Loucy (cell line): ENCODE results near the gene ARHGAP26.

Experiments
- H2AFZ ChIP-seq: fragments of 200-600 bp; sonication (generic); 2 replicates; pipeline ENCODE4 v1.6.0; 2016; ENCODE audit warnings: antibody characterized with exemption, mild to moderate bottlenecking, low read length, moderate library complexity
- H3F3A ChIP-seq: fragments of 200-600 bp; 2 replicates; pipeline ENCODE4 v1.6.0; 2016; ENCODE audit warnings: antibody characterized with exemption, low read depth, mild to moderate bottlenecking
- H3K27me3 ChIP-seq: fragments of 200-600 bp; sonication (generic); 2 replicates; pipeline ENCODE4 v1.6.1; 2014; ENCODE audit warnings: low read length, mild to moderate bottlenecking; ENCODE audit not compliant: insufficient read depth, poor library complexity, severe bottlenecking
- H3K36me3 ChIP-seq: fragments of 200-600 bp; sonication (generic); 2 replicates; pipeline ENCODE4 v1.6.1; 2016; ENCODE audit warnings: low read length; ENCODE audit not compliant: insufficient read depth
- H3K4me1 ChIP-seq: fragments of 200-600 bp; sonication (generic); 2 replicates; pipeline ENCODE4 v1.5.1; 2014; ENCODE audit warnings: low read length, mild to moderate bottlenecking; ENCODE audit not compliant: insufficient read depth, poor library complexity, severe bottlenecking
- H3K4me2 ChIP-seq: fragments of 200-600 bp; sonication (generic); 2 replicates; pipeline ENCODE4 v1.6.0; 2014; ENCODE audit warnings: antibody characterized with exemption, low read length, low read depth, mild to moderate bottlenecking; ENCODE audit not compliant: poor library complexity, severe bottlenecking
- H3K4me3 ChIP-seq: fragments of 200-600 bp; sonication (generic); 2 replicates; pipeline ENCODE4 v1.5.1; 2014; ENCODE audit warnings: low read length, mild to moderate bottlenecking, mixed read lengths; ENCODE audit not compliant: poor library complexity, severe bottlenecking
- H3K79me2 ChIP-seq: fragments of 200-600 bp; sonication (generic); 2 replicates; pipeline ENCODE4 v1.6.1; 2014; ENCODE audit warnings: low read length; ENCODE audit not compliant: insufficient read depth
- H3K9ac ChIP-seq: fragments of 200-600 bp; sonication (generic); 2 replicates; pipeline ENCODE4 v1.6.0; 2014; ENCODE audit warnings: mild to moderate bottlenecking, low read depth, low read length, moderate library complexity; ENCODE audit not compliant: poor library complexity, severe bottlenecking
- H3K9me2 ChIP-seq: fragments of 200-600 bp; sonication (generic); replicated peaks from 2 replicates; pipeline ENCODE4 v1.6.1; 2016; ENCODE audit warnings: low read depth, low read length, mixed read lengths
- H3K9me3 ChIP-seq: fragments of 200-600 bp; sonication (generic); 2 replicates; pipeline ENCODE4 v1.6.1; 2014; ENCODE audit warnings: mild to moderate bottlenecking, antibody characterized with exemption, low read length, low read depth; ENCODE audit not compliant: insufficient read depth
- H4K20me1 ChIP-seq: fragments of 200-600 bp; sonication (generic); 2 replicates; pipeline ENCODE4 v1.6.0; 2014; ENCODE audit warnings: antibody characterized with exemption, low read length, mild to moderate bottlenecking; ENCODE audit not compliant: insufficient read depth, poor library complexity, severe bottlenecking
- EZH2phosphoT487 ChIP-seq: fragments of 200-600 bp; IDR thresholded peaks from 2 replicates; pipeline ENCODE4 v1.6.1; 2018; ENCODE audit warnings: antibody characterized with exemption, mild to moderate bottlenecking, moderate library complexity, borderline replicate concordance
- TF ChIP-seq, protein P1 (sequence below): fragments of 200-600 bp; sonication (generic); conservative IDR thresholded peaks from 2 replicates; pipeline ENCODE4 v1.5.1; 2014; ENCODE audit warnings: mild to moderate bottlenecking, antibody characterized with exemption, low read length

Gene ARHGAP26

DNA sequence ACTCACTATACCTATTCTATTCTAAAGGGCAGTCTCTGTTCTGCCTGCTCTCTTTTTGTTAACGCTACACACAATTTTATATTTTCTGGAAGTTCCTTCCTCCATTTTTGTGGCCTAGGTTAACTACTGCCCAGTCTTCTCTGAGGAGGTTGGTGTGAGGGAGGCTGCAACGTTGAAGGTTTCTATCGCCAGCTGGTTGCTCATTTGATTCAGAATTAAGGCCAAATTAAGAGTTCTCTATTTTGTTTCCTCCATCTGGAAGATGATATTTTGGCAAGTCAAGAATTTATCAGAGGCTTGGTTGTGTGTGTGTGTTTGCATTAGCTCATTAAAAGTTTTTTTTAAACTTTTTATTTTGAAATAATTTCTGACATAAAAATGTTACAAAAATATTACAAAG lies 175.1 kb downstream of the ARHGAP26 start:
- Histone ChIP-seq H3K79me2 (no peaks in the 10 kb centered on the region), H3K4me2 (no peak overlapping the region), H4K20me1 (no peaks in the 10 kb centered on the region), H3K9me2 (no peaks in the 10 kb centered on the region), H3K27me3 (no peaks in the 10 kb centered on the region), H3K36me3 (no peaks in the 10 kb centered on the region), H3K4me1 (no peaks in the 10 kb centered on the region), H2AFZ (no peak overlapping the region), H3K9me3 (no peaks in the 10 kb centered on the region), H3K9ac (no peak overlapping the region), H3K4me3 (no peak overlapping the region), H3F3A (no peaks in the 10 kb centered on the region)
- TF ChIP-seq EZH2phosphoT487 = no peak
- TF ChIP-seq, protein P1, sequence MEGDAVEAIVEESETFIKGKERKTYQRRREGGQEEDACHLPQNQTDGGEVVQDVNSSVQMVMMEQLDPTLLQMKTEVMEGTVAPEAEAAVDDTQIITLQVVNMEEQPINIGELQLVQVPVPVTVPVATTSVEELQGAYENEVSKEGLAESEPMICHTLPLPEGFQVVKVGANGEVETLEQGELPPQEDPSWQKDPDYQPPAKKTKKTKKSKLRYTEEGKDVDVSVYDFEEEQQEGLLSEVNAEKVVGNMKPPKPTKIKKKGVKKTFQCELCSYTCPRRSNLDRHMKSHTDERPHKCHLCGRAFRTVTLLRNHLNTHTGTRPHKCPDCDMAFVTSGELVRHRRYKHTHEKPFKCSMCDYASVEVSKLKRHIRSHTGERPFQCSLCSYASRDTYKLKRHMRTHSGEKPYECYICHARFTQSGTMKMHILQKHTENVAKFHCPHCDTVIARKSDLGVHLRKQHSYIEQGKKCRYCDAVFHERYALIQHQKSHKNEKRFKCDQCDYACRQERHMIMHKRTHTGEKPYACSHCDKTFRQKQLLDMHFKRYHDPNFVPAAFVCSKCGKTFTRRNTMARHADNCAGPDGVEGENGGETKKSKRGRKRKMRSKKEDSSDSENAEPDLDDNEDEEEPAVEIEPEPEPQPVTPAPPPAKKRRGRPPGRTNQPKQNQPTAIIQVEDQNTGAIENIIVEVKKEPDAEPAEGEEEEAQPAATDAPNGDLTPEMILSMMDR = no peak

DNA sequence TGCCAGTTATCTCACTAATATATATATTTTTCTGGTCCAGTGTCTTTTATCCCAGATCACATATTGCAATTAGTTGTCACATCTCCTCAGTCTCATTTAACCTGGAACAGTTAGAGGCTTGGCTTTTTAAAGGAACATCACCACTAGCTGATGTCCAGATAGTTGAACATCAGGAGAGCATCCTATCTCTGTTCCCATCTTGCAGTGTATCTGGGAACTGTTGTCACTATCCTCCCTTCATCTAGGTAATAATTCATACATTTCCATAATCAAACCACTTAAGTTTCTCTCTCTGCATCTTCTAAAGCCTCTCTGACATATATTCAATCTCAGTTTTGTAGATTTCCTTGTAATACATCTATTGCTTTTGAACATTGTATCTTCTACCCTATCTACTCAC lies 175.7 kb downstream of the ARHGAP26 start:
- H3F3A ChIP-seq = no peaks in the 10 kb centered on the region
- H4K20me1 ChIP-seq = no peaks in the 10 kb centered on the region
- H3K4me1 ChIP-seq = no peaks in the 10 kb centered on the region
- H3K9me3 ChIP-seq = no peaks in the 10 kb centered on the region
- H3K9me2 ChIP-seq = no peaks in the 10 kb centered on the region
- no peak overlapping the region for H3K9ac ChIP-seq
- H3K27me3 ChIP-seq = no peaks in the 10 kb centered on the region
- no peak overlapping the region for H3K4me3 ChIP-seq
- H3K4me2 ChIP-seq = no peak overlapping the region
- TF ChIP-seq EZH2phosphoT487 = no peak
- TF ChIP-seq, protein P1 = no peak
- H3K36me3 ChIP-seq = no peaks in the 10 kb centered on the region
- no peak overlapping the region for H2AFZ ChIP-seq
- no peaks in the 10 kb centered on the region for H3K79me2 ChIP-seq

- H2AFZ ChIP-seq = no peak overlapping the region
- TF ChIP-seq, protein P1 = no peak
- TF ChIP-seq EZH2phosphoT487 = no peak
- no peaks in the 10 kb centered on the region for H3K9me2 ChIP-seq
- H3K4me3 ChIP-seq = no peak overlapping the region
- no peak overlapping the region for H3K4me2 ChIP-seq
- H3K36me3 ChIP-seq = no peaks in the 10 kb centered on the region
- H3K27me3 ChIP-seq = no peaks in the 10 kb centered on the region
- no peak overlapping the region for H3K9ac ChIP-seq
- H3K79me2 ChIP-seq = no peaks in the 10 kb centered on the region
- H3K9me3 ChIP-seq = no peaks in the 10 kb centered on the region
- H3K4me1 ChIP-seq = no peaks in the 10 kb centered on the region
- no peaks in the 10 kb centered on the region for H3F3A ChIP-seq
- no peaks in the 10 kb centered on the region for H4K20me1 ChIP-seq
Measured at GRCh38 chr5:142946547-142947426, 176.6 kb downstream of the ARHGAP26 start.
